Measurements from ENCODE around the gene ATG101.

ATG101 gene

DNA sequence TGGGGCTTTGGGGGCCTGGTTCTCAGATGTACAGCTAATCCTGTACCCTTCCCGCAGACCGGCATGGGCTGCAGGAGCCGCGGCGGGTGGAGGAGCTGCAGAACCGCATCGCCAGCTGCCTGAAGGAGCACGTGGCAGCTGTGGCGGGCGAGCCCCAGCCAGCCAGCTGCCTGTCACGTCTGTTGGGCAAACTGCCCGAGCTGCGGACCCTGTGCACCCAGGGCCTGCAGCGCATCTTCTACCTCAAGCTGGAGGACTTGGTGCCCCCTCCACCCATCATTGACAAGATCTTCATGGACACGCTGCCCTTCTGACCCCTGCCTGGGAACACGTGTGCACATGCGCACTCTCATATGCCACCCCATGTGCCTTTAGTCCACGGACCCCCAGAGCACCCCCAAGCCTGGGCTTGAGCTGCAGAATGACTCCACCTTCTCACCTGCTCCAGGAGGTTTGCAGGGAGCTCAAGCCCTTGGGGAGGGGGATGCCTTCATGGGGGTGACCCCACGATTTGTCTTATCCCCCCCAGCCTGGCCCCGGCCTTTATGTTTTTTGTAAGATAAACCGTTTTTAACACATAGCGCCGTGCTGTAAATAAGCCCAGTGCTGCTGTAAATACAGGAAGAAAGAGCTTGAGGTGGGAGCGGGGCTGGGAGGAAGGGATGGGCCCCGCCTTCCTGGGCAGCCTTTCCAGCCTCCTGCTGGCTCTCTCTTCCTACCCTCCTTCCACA lies 11.0 kb upstream of the ATG101 start:
- DNase-seq = no peak

DNA sequence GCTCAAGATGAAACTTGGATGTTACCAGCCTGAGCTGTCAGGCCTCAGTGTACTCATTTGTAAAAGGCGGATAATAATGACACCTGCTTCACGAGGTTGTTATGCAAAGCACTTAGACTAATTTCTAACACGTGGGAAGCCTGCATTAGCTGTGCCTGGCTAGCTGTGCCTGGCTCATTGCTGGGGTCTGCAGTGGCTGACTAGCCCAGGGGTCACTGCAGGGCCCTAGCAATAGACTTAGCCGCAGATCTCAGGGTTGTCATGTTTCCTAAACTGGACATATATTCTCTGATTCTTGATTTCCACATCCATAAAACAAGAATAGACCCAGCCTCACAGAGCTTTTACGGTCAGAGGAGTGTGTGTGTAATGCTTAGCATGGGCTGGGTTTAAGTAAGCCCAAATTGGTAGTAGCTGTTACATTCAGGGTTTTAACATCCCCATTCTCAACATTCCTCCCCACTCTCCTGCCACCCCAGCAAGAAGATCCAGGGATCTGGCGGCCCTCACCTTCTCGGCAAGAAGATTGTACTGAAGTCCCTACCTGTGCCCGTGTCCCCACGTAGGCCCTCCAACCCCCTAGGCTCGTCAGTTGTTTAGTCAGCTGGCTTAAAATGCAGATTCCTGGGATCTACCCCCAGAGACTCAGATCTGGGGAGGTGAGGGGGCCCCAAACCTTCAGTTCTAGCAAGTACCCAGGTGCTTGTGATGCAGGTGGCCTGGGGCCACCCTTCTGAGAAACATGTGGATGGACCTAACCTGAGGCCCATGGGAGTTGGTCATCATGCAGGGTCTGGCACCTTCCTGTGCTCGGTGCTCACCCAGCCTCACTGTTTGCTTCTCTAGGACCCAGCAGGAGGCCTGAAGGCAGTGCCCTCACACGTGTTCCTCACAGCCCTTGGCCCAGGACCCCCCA lies 9.9 kb upstream of the ATG101 start:
- no peak for DNase-seq

DNA sequence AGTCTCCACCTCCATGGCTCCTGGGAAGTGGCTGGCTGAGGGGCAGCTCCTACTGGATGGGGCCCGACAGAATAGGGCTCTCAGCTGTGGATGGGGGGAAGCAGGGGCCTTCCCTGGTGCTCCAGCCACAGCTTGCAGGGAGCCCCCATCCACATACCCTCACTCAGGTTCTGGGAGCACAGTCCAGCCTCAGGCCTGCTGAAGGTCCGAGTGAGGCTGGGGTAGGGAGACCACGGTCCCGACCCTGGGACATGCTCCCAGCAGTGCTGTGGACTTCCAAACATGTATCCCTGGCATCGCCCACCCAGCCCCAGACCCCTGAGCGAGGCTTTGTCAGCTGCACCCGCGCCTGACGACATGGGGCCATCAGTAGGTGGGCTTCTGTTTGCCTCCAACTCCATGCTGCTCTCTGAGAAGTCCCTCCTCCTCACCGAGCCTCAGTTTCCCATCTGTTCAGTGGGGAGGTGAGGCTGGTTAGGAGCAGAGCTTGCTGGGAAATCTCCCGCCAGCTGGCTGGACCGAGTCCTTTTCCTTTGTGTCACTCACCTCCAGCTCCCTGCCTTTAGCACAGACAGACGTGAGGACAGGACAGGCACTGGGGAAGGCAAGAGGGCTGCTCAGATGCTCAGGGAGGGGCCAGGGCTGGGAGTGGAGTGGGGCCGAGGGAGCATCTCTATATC lies 9.1 kb upstream of the ATG101 start:
- no peak for DNase-seq

DNA sequence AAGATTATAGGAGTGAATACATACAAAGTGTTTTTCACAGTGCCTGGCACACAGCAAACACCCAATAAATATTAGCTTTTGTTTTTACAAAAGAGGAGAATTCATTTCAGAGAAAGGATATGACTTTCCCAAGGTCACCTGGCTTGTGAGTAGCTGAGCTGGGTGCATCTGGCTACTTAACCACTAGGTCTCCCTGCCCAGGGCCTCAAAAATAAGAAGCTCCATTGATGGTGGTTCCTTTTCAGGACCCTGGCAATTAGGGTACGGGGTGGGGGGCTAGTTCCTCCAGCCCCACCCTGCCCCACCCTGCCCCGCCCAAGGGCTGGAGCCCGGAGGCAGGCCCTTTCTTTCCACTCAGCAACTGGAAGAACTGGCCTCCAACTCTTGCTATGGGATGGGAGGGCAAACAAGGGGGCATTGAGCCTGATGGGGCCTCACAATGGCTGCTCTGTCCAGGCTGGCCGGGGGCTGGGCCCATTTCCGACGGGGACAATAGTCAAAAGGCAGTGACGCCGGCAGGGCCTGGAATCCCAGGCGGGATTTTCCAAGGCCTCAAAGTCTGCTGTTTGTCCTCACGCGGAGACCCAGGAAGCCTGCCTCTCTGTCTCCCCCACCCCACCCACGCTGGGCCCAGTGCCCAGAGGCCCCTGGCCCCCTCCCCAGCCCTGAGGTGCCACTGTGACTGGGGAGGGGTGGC lies 8.2 kb upstream of the ATG101 start:
- DNase-seq = no peak

DNA sequence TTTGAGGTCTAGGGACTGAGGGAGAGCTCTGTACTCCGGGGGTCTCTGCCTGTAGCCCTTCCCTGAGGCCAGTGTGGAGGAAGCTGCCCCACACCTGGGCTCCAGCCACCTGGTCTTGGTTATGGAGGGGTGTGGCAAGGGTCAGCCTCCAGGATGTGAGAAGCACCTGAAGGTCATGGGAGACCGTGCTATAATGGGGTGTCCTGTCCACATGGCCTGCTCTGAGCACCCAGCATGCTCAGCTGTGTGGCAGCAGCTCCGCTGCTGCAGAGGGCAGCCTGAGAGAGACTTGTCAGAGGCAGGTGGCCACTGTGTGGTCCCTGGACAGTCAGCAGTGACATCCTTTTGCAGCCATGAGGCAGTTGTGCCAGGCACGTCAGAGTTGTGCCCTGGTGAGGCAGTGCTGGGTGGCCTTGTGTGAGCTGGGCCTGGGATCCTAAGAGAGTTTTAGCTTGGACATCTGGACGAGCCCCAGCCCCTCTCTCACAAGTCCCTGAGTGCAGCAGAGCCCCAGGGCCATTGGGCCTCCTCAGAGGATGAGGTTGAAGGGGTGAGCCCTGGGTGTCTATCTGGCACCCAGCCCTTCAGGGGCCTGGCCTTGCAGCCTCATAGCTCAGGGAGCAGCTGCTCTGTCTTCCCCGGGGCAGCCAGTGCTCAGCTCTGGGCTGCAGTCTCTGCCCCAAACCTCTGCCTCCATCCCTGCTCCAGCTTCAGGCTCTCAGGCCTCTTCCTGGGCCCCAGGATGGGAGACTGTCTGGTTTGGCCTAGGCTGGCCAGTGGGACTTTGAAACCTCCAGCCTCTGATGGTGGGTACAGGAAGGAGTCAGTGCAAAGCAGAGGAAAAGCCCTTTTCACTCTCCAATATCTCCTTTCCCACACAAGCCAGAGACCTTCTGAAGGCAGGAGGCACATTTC lies 7.4 kb upstream of the ATG101 start:
- DNase-seq = no peak

DNA sequence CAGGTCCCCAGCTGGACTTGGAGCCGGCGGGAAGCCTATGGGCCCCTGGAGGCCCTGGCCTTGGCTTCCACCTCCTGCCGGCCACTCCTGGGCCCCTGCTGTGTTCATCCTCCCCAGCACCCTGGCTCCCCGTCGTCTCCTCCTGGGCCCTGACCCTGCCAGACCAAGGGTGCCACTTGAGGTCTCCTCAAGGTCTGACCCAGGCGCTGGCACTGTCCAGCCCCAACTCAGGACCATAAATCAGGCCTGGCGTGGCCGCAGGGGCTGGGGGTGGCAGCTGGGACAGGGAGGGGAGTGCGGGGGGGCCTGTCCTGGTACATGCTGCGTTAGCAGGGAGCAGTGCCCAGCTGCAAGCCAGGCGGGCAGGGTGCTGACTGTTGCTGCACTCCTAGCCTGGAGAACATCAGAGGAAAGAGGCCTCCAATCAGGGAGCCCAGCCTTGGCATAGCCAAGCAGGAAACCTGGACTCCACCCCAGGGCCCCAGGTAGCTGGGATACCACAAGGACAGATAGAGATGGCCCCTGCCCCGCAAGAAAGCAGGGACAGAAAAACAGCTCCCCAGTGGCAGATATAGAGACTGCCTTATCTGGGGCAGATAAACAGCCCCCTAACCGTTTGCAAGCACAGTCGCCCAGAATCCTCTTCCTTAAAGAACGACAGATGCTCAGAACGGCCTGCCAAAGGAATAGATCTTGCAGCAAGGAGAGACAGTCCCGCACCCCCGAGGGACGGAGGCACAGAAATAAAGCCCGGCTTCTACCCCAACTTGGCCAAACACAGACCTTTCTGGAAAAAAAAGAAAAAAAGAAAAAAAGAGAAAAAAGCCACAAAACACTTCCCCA lies 6.5 kb upstream of the ATG101 start:
- DNase-seq = no peak

DNA sequence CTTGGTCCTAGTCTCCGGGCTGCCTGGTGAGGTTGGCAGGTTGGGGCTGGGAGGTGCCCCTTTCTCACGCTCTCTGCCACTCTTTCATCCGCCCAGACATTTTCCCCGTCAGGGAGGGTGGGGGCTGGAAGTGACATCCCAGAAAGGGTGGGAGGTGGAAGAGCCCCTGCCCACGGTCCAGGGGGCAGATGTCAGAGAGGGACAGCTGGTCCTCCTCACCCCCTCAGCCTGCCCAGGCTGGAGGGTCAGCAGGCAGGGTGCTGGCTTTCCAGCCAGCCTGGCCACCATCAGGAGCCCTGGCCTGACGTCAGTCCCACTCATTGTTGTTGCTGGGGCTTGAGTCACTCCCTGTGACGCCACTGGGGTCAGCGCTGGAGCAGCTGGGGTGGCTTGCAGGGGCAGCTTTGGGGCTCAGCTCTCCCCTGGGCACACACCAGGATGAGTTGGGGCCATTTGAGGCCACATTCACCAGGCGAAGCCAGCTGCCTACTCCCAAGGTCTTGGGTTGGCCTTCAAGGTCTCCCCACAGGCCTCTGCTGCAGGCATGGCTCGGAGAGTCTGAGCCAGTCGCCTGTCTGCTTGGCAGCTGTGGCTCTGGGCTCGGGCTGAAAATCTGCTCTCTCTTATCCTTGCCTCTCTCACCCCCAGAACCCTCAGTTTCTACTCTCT lies 5.7 kb upstream of the ATG101 start:
- no peak for DNase-seq

DNA sequence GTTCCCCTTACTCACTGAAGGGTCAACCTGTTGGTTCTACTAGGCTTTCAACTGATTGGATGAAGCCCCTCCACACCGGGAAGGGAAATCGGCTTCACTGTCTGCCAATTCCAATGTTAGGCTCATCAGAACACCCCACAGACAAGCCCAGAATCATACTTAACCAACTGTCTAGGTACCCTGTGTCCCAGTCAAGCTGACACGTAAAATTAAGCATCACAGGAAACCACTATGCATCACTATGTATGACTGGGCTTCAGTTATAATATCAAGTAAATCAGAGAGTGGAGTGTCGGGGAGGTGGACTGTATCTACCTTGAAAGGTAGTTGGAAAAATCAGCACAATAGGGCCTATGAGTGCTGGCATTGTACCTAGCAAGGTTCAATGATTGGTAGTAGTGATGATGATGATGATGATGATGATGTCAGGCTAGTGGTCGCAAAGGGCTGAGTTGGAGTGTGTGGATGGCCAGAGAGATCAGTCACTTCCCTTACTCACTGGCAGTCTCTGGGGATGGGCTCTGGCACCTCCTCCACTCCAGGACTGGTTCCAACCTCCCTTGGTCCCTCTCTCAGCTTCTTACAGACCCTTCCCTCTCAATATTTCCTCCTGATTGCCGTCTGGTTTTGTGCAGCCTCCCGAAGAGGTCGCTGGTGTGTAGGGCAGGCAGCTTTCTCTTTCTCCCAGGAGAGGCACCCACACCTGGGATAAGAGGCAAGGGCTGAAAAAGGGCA lies 3.3 kb upstream of the ATG101 start:
- DNase-seq = no peak

DNA sequence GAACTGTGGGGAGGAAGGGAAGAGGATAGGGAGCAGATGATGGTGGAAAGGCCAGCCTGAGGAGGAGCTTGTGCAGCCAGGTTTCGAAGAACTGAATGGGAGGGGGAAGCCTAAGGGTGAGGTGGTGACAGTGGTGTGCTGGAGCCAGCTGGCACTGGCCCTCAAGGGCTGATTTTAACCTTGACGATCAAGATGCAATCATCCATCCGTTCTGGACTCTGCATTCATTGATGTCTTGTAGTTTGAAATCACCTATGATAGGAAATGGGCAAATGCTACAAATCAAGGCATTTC lies 2.8 kb upstream of the ATG101 start:
- no peak for DNase-seq

DNA sequence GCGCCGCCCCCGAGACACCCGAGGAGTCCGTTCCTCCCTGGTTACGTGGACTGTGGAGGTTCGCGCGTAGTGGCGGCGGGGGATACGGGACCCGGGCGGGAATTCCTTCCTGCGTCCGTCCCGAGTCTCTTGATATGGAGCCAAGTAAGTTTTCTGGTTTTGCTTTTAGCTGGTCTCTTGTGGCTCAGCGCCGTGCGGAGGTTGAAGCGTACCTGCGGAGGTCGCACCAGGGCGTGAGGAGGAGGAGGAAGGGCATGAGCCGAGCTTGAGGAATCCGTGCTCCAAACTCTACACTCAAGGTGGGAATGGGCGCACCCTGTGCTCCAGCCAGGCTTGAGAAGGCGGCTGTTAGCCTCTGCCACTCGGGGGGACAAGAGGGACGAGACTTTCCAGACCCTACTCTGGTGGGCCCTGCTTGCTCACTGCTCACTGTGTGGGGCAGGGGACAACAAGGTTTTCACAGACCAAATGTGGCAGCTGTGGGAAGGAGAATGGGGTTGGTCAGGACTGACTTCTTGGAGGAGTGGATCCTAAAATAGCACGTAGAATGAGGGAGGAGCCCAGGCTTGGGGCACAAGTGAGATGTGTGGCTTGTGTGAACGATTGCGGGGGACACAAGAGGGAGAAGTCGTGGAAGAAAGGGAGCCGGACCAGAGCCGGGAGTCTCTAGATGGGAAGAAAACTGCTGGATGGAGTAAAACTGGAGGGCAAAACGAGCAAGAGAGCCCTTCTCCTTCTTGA lies 577 bp downstream of the ATG101 start:
- no peak for DNase-seq

DNA sequence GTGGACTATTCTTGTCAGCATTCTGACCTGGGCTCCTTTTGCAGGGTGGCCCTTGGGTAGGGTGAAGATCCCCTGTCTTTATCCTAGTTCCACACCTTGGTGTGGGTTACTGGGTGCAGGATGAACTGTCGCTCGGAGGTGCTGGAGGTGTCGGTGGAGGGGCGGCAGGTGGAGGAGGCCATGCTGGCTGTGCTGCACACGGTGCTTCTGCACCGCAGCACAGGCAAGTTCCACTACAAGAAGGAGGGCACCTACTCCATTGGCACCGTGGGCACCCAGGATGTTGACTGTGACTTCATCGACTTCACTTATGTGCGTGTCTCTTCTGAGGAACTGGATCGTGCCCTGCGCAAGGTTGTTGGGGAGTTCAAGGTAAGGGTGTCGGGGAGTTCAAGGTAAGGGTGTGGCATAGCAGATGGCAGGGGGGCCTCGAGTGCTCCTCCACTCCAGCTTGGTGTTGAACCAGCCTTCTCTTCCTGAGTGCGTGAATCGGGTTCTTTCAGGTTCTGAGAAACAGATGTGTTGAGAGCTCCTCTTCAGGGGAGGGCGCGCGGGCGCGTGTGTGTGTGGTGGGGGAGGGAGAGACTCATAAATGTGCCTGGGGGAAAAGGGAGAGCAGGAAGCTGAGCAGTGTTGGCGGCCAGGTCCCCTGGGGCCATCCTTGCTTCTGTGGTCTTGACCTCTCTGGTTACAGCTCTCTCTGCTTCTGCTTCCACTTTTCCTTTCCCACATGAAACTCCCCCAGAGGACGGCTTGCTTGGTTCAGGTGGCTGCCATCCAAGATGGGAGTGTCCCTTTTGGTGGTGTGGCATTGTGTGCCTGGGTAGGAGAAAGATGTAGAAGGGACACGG lies 4.0 kb downstream of the ATG101 start:
- DNase-seq = no peak

DNA sequence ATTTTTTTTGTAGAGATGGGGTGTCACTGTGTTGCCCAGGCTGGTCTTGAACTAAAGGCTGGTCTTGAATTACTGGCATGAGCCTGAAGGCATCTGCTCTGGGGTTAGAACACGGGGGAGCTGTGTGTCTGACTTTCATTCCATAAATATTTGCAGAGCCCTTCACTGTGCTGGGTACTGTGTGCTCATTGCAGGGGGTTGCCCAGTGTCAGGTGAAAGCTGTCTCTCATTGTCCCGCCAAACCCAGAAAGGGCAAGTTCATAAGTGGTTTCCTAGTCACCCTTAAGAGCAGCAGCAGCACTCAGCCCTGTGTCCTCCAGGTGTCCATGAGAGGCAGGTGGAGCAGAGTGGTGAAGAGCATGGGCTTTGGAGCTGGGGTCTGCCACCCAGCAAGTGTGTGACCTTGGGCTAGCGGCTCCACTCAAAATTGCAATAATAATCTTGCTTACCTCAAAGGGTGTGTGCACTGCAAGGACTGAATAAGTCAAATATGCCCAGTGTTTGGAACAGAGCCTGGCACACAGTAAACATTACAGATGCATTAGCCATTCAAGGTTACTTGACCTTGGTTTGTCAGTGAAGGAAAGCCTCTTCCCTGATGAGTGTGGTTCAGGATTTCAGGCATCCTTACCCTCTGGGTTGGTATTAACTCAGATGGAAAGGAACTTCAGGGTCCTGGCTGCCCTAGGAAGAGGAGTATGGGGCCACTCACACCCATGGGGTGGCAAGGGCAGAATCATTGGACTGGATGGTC lies 5.4 kb downstream of the ATG101 start:
- DNase-seq = no peak

DNA sequence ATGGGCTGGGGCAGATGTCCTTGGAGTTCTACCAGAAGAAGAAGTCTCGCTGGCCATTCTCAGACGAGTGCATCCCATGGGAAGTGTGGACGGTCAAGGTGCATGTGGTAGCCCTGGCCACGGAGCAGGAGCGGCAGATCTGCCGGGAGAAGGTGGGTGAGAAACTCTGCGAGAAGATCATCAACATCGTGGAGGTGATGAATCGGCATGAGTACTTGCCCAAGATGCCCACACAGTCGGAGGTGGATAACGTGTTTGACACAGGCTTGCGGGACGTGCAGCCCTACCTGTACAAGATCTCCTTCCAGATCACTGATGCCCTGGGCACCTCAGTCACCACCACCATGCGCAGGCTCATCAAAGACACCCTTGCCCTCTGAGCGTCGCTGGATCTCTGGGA lies 7.0 kb downstream of the ATG101 start:
- no peak for DNase-seq

DNA sequence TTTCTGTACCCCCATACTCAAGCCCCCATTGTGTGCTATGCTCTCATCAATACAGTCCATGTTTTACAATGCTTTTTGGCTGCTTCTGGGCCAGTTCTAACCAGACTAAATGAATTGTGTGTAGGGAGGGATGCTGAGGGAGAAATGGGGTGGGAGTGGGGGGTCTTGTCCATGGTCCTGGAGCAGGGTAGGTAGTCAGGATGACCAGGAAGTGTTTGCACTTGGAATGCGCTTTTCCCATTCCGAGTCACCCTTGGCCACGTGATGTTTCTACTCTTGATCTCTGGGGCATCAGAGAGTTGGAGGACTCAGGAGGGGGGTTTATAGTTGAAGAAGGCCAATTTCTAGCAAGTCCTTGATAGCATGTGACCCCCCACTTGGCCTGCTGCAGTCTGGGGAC lies 8.5 kb downstream of the ATG101 start:
- DNase-seq = no peak

DNA sequence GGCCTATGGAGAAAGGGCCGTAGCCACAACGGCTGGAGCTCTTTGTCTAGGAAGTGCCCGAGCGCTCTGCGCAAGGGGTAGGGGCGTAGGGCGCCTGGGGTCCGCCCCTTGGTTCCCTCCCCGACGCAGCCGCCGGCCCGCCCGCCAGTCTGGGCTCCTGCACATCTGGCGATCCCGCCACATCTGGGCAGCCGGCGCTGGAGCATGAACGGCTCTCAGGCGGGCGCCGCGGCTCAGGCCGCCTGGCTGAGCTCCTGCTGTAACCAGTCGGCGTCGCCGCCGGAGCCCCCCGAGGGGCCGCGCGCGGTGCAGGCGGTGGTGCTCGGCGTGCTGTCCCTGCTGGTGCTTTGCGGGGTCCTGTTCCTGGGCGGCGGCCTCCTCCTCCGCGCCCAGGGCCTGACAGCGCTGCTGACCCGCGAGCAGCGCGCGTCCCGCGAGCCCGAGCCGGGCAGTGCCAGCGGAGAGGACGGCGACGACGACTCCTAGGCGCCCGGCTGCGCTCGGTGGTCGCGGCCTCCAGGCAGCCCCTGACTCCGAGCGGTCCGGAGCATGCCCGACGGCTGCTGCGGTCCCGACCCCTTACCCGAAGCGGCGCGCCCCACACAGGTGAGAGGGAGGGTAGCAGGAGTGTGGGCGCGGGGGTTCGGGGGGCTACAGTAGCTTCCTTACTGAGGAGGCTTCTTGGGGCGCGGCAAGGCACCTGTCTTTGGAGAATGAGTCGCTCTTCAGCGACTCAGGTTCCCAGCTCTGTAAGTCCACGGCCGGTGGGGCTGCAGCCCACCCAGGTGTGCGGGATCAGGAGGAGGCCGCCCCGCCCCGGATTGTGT lies 10.0 kb downstream of the ATG101 start, which contains the start of gene SMIM41:
SMIM41 (plus strand) TSS at position 129 of the 827 bp plus-strand sequence; CDS start at position 205, 76 bp downstream.
- no peak for DNase-seq

Data from activated CD8-positive, alpha-beta memory T cell treated with anti-CD3 and anti-CD28 coated beads, Interleukin-2, amount 50 U/mL, for 48 hours (primary cell).